Neural cell (in vitro differentiated cells): ENCODE data around the gene MALSU1. TPM values are rescaled to one million over a fixed set of nuclear protein-coding genes. Genes with fewer than 3 reads are reported as not detected.

Experiments
- H2AFZ ChIP-seq: fragments of 200-600, 300-800 bp; sonication (generic), shearing (Covaris generic); 2 replicates; pipeline ENCODE4 v1.6.0; 2014; ENCODE audit warnings: low read depth, mild to moderate bottlenecking, antibody characterized with exemption, low read length, moderate library complexity
- H3F3A ChIP-seq: fragments of 200-600 bp; shearing (Covaris generic); 2 replicates; pipeline ENCODE4 v1.6.1; 2016; ENCODE audit warnings: mild to moderate bottlenecking, moderate library complexity, mixed read lengths, antibody characterized with exemption, low read length; ENCODE audit not compliant: insufficient read depth, poor library complexity, severe bottlenecking
- H3K27ac ChIP-seq: fragments of 200-600, 300-800 bp; sonication (generic), shearing (Covaris generic); 2 replicates; pipeline ENCODE4 v1.5.1; 2014; ENCODE audit warnings: mild to moderate bottlenecking, low read length, moderate library complexity
- H3K27me3 ChIP-seq: fragments of 300-800, 200-600 bp; sonication (generic), shearing (Covaris generic); 2 replicates; pipeline ENCODE4 v1.6.0; 2014; ENCODE audit warnings: mild to moderate bottlenecking, low read depth, low read length, moderate library complexity; ENCODE audit not compliant: insufficient read depth
- H3K36me3 ChIP-seq: fragments of 300-800, 200-600 bp; sonication (generic), shearing (Covaris generic); 2 replicates; pipeline ENCODE4 v1.5.1; 2014; ENCODE audit warnings: mild to moderate bottlenecking, antibody characterized with exemption, low read length, moderate library complexity; ENCODE audit not compliant: insufficient read depth
- H3K4me2 ChIP-seq: fragments of 300-800, 200-600 bp; sonication (generic), shearing (Covaris generic); 2 replicates; pipeline ENCODE4 v1.6.0; 2014; ENCODE audit warnings: mild to moderate bottlenecking, low read length
- H3K4me3 ChIP-seq: fragments of 300-800, 200-600 bp; sonication (generic), shearing (Covaris generic); 2 replicates; pipeline ENCODE4 v1.5.1; 2014; ENCODE audit warnings: mild to moderate bottlenecking, low read length, moderate library complexity
- H3K79me2 ChIP-seq: fragments of 200-600 bp; shearing (Covaris generic); replicated peaks from 2 replicates; pipeline ENCODE4 v1.6.0; 2014; ENCODE audit warnings: mild to moderate bottlenecking, low read length, moderate library complexity; ENCODE audit not compliant: insufficient read depth
- H3K9ac ChIP-seq: fragments of 300-800, 200-600 bp; sonication (generic), shearing (Covaris generic); 2 replicates; pipeline ENCODE4 v1.6.1; 2016; ENCODE audit warnings: mild to moderate bottlenecking, low read length, mixed read lengths
- H3K9me2 ChIP-seq: fragments of 200-600 bp; shearing (Covaris generic); 2 replicates; pipeline ENCODE4 v1.6.1; 2016; ENCODE audit warnings: mild to moderate bottlenecking, low read length, mixed read lengths; ENCODE audit not compliant: insufficient read depth
- H3K9me3 ChIP-seq: fragments of 200-600, 300-800 bp; sonication (generic), shearing (Covaris generic); 2 replicates; pipeline ENCODE4 v1.6.1; 2016; ENCODE audit warnings: mild to moderate bottlenecking, mixed run types, low read length, moderate library complexity, mixed read lengths
- H4K20me1 ChIP-seq: fragments of 200-600 bp; shearing (Covaris generic); 2 replicates; pipeline ENCODE4 v1.6.1; 2016; ENCODE audit warnings: mild to moderate bottlenecking, mixed run types; ENCODE audit not compliant: insufficient read depth
- CTCF ChIP-seq: fragments of 450-650 bp; IDR thresholded peaks from 2 replicates; pipeline ENCODE4 v1.5.1; 2014; ENCODE audit warnings: antibody characterized with exemption, mild to moderate bottlenecking, moderate library complexity; ENCODE audit not compliant: poor library complexity, severe bottlenecking
- EP300 ChIP-seq: fragments of 450-650 bp; conservative IDR thresholded peaks from 2 replicates; pipeline ENCODE4 v1.6.1; 2014; ENCODE audit warnings: antibody characterized with exemption, mild to moderate bottlenecking, moderate library complexity; ENCODE audit not compliant: poor library complexity, severe bottlenecking
- EZH2 ChIP-seq: fragments of 200-600, 300-800 bp; shearing (Covaris generic), sonication (generic); IDR thresholded peaks from 2 replicates; pipeline ENCODE4 v1.6.1; 2014; ENCODE audit warnings: antibody characterized with exemption, low read length, borderline replicate concordance, mild to moderate bottlenecking; ENCODE audit not compliant: insufficient read depth, poor library complexity, severe bottlenecking
- MXI1 ChIP-seq: fragments of 450-650 bp; conservative IDR thresholded peaks from 2 replicates; pipeline ENCODE4 v1.6.1; 2014; ENCODE audit warnings: antibody characterized with exemption, mild to moderate bottlenecking; ENCODE audit not compliant: poor library complexity, severe bottlenecking
- POLR2AphosphoS5 ChIP-seq: IDR thresholded peaks from 2 replicates; pipeline ENCODE4 v1.6.1; 2012
- RAD21 ChIP-seq: fragments of 450-650 bp; conservative IDR thresholded peaks from 2 replicates; pipeline ENCODE4 v1.6.1; 2014; ENCODE audit warnings: antibody characterized with exemption, mild to moderate bottlenecking, moderate library complexity
- REST ChIP-seq: IDR thresholded peaks from 2 replicates; pipeline ENCODE4 v1.6.1; 2012; ENCODE audit warnings: borderline replicate concordance
- SMC3 ChIP-seq: fragments of 450-650 bp; conservative IDR thresholded peaks from 2 replicates; pipeline ENCODE4 v1.6.1; 2014; ENCODE audit warnings: antibody characterized with exemption, mild to moderate bottlenecking, moderate library complexity; ENCODE audit not compliant: poor library complexity
- TAF1 ChIP-seq: IDR thresholded peaks from 2 replicates; pipeline ENCODE4 v1.6.1; 2012; ENCODE audit warnings: low read depth
- polyA plus RNA-seq: library from polyadenylated mRNA; depleted of rRNA; stranded (reverse); fragments of >200 nt; gene quantifications from 2 replicates; pipeline ENCODE4 v1.2.3, GENCODE V29; 2014

Gene MALSU1
- polyA plus RNA-seq, 1 donor from 2014 or later, result 77.8 TPM

GRCh38 chr7:23338439-23338838 is 39.3 kb downstream of the MALSU1 start:
- Histone ChIP-seq H3K9ac (no peak overlapping the region), H3K79me2 (no peaks in the 10 kb centered on the region), H2AFZ (no peak overlapping the region), H3K4me3 (no peak overlapping the region), H3K27me3 (no peaks in the 10 kb centered on the region), H3K9me3 (peaks cover 3% of the 10 kb centered on the region), H3K36me3 (no peaks in the 10 kb centered on the region), H3K27ac (no peak overlapping the region), H3K9me2 (no peaks in the 10 kb centered on the region), H3F3A (no peaks in the 10 kb centered on the region), H4K20me1 (no peaks in the 10 kb centered on the region), H3K4me2 (no peak overlapping the region)
- TF ChIP-seq EP300 (no peak), CTCF (no peak), RAD21 (no peak), EZH2 (no peak), MXI1 (no peak), SMC3 (no peak), TAF1 (no peak), REST (no peak), POLR2AphosphoS5 (no peak)

- no peaks in the 10 kb centered on the region for H4K20me1 ChIP-seq
- TF ChIP-seq EP300 (no peak), EZH2 (no peak), CTCF (no peak), SMC3 (no peak), RAD21 (no peak), TAF1 (no peak), REST (no peak), POLR2AphosphoS5 (no peak), MXI1 (no peak)
- no peak overlapping the region for H3K9ac ChIP-seq
- H2AFZ ChIP-seq, result no peak overlapping the region
- H3K9me3 ChIP-seq, result peaks cover 3% of the 10 kb centered on the region
- no peaks in the 10 kb centered on the region for H3K79me2 ChIP-seq
- H3K27me3 ChIP-seq, result no peaks in the 10 kb centered on the region
- H3K36me3 ChIP-seq, result no peaks in the 10 kb centered on the region
- no peaks in the 10 kb centered on the region for H3K9me2 ChIP-seq
- no peak overlapping the region for H3K4me3 ChIP-seq
- no peak overlapping the region for H3K4me2 ChIP-seq
- H3F3A ChIP-seq, result no peaks in the 10 kb centered on the region
- no peak overlapping the region for H3K27ac ChIP-seq
Observed at GRCh38 chr7:23338863-23339262, 39.7 kb downstream of the MALSU1 start.
